GM08714 (cell line): ENCODE results near the gene KLRF1.
"Not testable (repeated sequence)": the region's sequence is repeated elsewhere in the genome, so short reads cannot be mapped to it uniquely, and the experiment has no call there.

Experiments used
- H3K4me3 ChIP-seq: fragments of 200-500 bp; sonication (Bioruptor generic); 2 replicates; pipeline ENCODE4 v1.5.1; 2014; ENCODE audit warnings: mild to moderate bottlenecking, low read length, inconsistent platforms
- ZNF274 ChIP-seq: IDR thresholded peaks from 2 replicates; pipeline ENCODE4 v1.6.1; 2012; ENCODE audit warnings: mild to moderate bottlenecking, low read depth, low read length

KLRF1 gene

GRCh38 chr12:9872162-9872561, 44.9 kb downstream of the KLRF1 start:
- no peak for TF ChIP-seq ZNF274
- H3K4me3 ChIP-seq: no peak overlapping the region

GRCh38 chr12:9872742-9873141, 45.5 kb downstream of the KLRF1 start:
- H3K4me3 ChIP-seq: no peak overlapping the region
- no peak for TF ChIP-seq ZNF274

- H3K4me3 ChIP-seq: not testable (repeated sequence)
Observed at GRCh38 chr12:9876120-9876519, 48.8 kb downstream of the KLRF1 start.

GRCh38 chr12:9880532-9881078, 53.3 kb downstream of the KLRF1 start:
- H3K4me3 ChIP-seq: no peak overlapping the region
- TF ChIP-seq ZNF274: no peak

GRCh38 chr12:9881246-9881645, 54.0 kb downstream of the KLRF1 start, which contains the start of gene KLRF2:
Gene KLRF2 (plus strand): TSS chr12:9881489. CDS start chr12:9881596, 107 bp downstream.
- H3K4me3 ChIP-seq: no peak within 1 kb of the TSS
- no peak for TF ChIP-seq ZNF274

GRCh38 chr12:9881988-9882387, 54.7 kb downstream of the KLRF1 start:
- TF ChIP-seq ZNF274: no peak
- no peak overlapping the region for H3K4me3 ChIP-seq

GRCh38 chr12:9883175-9883574, 55.9 kb downstream of the KLRF1 start:
- no peak for TF ChIP-seq ZNF274
- H3K4me3 ChIP-seq: no peak overlapping the region

- H3K4me3 ChIP-seq: no peak overlapping the region
- no peak for TF ChIP-seq ZNF274
Observed at GRCh38 chr12:9888665-9889273, 61.5 kb downstream of the KLRF1 start.
